ENCODE measurements around the gene VMAC. TPM values are rescaled to one million over a fixed set of nuclear protein-coding genes. Genes with fewer than 3 reads are reported as not detected.

Gene VMAC
- total RNA-seq, 2 experiments from 2014 or later, result 23.4 to 25.3 TPM

DNA sequence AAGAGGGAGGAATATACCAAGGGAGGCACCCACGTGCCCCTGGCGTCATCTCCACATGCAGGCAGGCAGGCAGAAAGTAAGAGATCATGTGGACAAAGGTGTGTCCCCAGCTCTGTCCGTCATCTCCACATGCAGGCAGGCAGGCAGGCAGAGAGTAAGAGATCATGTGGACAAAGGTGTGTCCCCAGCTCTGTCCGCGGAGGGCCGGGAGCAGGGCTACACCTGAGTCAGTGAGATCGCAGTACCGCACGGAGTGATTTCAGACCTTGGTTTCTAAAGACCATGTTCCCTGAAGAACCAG lies 31.6 kb downstream of the VMAC start:
- Mint-ChIP-seq H3K27me3 (no peaks in the 10 kb centered on the region), H3K9me3 (no peaks in the 10 kb centered on the region), H3K4me3 (no peak overlapping the region), H3K4me1 (ENCODE audit: low read depth) (no peaks in the 10 kb centered on the region), H3K27ac (no peak overlapping the region), H3K36me3 (ENCODE audit: low read depth) (peaks cover 88% of the 10 kb centered on the region)
- Histone ChIP-seq H3K4me3 (ENCODE audit: low read length) (no peak overlapping the region), H3K27me3 (ENCODE audit: control insufficient read depth in 1 of 2, insufficient read depth in 2 of 2, low read length in 2 of 2) (no peaks in the 10 kb centered on the region), H3K27ac (ENCODE audit: low read depth in 1 of 2, low read length in 2 of 2) (no peak overlapping the region), H3K36me3 (ENCODE audit: insufficient read depth, low read length) (peaks cover 87% of the 10 kb centered on the region), H3K4me1 (ENCODE audit: insufficient read depth, low read length) (no peaks in the 10 kb centered on the region), H3K9me3 (ENCODE audit: control insufficient read depth in 1 of 2, insufficient read depth in 1 of 2, low read length in 2 of 2) (no peaks in the 10 kb centered on the region)
- TF ChIP-seq, protein P1, sequence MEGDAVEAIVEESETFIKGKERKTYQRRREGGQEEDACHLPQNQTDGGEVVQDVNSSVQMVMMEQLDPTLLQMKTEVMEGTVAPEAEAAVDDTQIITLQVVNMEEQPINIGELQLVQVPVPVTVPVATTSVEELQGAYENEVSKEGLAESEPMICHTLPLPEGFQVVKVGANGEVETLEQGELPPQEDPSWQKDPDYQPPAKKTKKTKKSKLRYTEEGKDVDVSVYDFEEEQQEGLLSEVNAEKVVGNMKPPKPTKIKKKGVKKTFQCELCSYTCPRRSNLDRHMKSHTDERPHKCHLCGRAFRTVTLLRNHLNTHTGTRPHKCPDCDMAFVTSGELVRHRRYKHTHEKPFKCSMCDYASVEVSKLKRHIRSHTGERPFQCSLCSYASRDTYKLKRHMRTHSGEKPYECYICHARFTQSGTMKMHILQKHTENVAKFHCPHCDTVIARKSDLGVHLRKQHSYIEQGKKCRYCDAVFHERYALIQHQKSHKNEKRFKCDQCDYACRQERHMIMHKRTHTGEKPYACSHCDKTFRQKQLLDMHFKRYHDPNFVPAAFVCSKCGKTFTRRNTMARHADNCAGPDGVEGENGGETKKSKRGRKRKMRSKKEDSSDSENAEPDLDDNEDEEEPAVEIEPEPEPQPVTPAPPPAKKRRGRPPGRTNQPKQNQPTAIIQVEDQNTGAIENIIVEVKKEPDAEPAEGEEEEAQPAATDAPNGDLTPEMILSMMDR (IDR thresholded peaks at IDR 0.05), result no peak
- ChIA-PET CTCF (no interaction called here), POLR2A (interaction anchor here (1.7 to 1.9 kb wide), 3 partner anchors 16 to 33 kb away, joined by 3 to 5 read pairs (median 4); partner anchors contain the start of gene NDUFA11)
- ATAC-seq (ENCODE audit: poor library complexity) (no peak), DNase-seq (no peak)
- intact Hi-C loops (cut with DNase I, micrococcal nuclease), result no loop called here

DNA sequence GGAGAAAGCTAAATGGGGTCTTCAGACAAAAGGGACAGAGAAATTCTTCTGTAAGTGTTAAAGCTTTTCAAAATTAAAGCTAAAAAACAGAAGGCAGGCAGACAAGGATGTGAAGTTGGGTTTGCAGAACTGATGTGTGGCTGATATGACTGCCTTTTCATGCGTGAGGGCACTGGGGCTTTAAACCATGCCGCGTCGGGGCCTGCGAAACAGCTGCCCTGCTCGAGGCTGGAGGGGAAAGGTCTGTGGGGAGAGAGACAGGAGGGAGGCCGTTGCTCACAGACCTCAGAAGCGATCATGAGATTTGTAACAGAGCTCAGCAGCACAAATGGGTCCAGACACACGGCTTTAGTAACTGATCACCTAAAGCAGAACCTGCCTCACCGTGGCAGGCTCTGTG lies 32.9 kb downstream of the VMAC start:
- Histone ChIP-seq H3K9me3 (ENCODE audit: control insufficient read depth in 1 of 2, insufficient read depth in 1 of 2, low read length in 2 of 2) (no peaks in the 10 kb centered on the region), H3K27ac (ENCODE audit: low read depth in 1 of 2, low read length in 2 of 2) (no peak overlapping the region), H3K4me1 (ENCODE audit: insufficient read depth, low read length) (no peaks in the 10 kb centered on the region), H3K27me3 (ENCODE audit: control insufficient read depth in 1 of 2, insufficient read depth in 2 of 2, low read length in 2 of 2) (no peaks in the 10 kb centered on the region), H3K36me3 (ENCODE audit: insufficient read depth, low read length) (peaks cover 83% of the 10 kb centered on the region), H3K4me3 (ENCODE audit: low read length) (no peak overlapping the region)
- peaks cover 88% of the 10 kb centered on the region for H3K36me3 Mint-ChIP-seq (ENCODE audit: low read depth)
- H3K27me3 Mint-ChIP-seq, result no peaks in the 10 kb centered on the region
- intact Hi-C loops (cut with DNase I, micrococcal nuclease), result no loop called here
- TF ChIP-seq, protein P1 (IDR thresholded peaks at IDR 0.05), result no peak
- no peak overlapping the region for H3K4me3 Mint-ChIP-seq
- ATAC-seq (ENCODE audit: poor library complexity), result no peak
- H3K27ac Mint-ChIP-seq, result peak overlapping the region; percentile 50
- ChIA-PET CTCF (interaction anchor here (1.4 kb wide), 1 partner anchor 30 kb away, joined by 4 read pairs; no protein-coding TSS in a partner anchor), POLR2A (no interaction called here)
- no peaks in the 10 kb centered on the region for H3K4me1 Mint-ChIP-seq (ENCODE audit: low read depth)
- H3K9me3 Mint-ChIP-seq, result no peaks in the 10 kb centered on the region
- DNase-seq, result no peak

DNA sequence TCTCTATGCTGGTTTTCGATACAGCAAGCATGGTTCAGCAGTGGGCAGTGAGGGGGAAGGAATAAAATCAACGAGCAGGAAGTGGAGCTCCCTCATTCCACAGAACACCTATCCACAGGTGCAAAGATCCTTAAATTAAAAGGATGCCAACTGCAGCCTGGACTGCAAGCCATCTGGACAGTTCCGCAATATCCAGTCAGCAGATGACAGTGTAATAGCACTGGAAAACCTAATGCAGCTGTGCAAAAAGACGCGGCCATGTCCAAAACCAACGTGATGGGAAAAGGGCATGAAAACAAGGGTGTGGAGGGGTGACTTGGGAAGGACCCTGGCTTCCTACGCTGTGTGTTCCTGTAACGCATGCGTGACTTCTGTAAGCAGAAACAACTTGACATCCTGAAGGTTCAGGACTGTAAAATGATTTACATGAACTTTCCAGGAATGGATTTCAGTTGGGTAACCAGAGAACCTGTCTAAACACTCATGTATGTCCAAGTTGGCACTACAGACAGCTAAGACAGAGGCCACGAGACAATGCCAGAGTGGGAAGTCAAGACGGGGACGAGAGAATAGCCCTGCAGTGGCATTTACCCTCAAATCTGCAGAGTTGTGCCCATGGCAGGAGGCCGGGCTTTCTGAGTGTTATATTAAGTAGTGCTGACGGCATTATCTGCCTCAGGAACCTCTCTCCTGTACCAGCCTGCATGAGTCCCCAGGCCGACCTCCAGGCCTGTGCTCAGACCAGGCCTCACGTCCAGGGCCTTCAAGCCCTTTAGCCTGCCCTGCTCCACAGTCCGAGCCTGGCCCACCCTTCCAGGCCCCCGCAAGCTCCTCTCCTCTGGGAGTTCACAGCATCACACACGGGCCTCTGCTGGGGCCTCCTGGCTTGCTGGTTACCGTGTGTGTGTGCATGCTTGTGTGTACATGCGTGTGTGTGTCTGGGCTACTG lies 35.9 kb downstream of the VMAC start:
- DNase-seq, result no peak
- Histone ChIP-seq H3K4me1 (ENCODE audit: insufficient read depth, low read length) (peaks cover 9% of the 10 kb centered on the region), H3K9me3 (ENCODE audit: control insufficient read depth in 1 of 2, insufficient read depth in 1 of 2, low read length in 2 of 2) (no peaks in the 10 kb centered on the region), H3K4me3 (ENCODE audit: low read length) (no peak overlapping the region), H3K36me3 (ENCODE audit: insufficient read depth, low read length) (peaks cover 61% of the 10 kb centered on the region), H3K27ac (ENCODE audit: low read depth in 1 of 2, low read length in 2 of 2) (no peak overlapping the region), H3K27me3 (ENCODE audit: control insufficient read depth in 1 of 2, insufficient read depth in 2 of 2, low read length in 2 of 2) (no peaks in the 10 kb centered on the region)
- Mint-ChIP-seq H3K36me3 (ENCODE audit: low read depth) (peaks cover 76% of the 10 kb centered on the region), H3K9me3 (no peaks in the 10 kb centered on the region), H3K4me3 (no peak overlapping the region), H3K4me1 (ENCODE audit: low read depth) (peaks cover 11% of the 10 kb centered on the region), H3K27me3 (no peaks in the 10 kb centered on the region), H3K27ac (no peak overlapping the region)
- intact Hi-C loops (cut with DNase I, micrococcal nuclease), result no loop called here
- POLR2A ChIA-PET, result no interaction called here
- TF ChIP-seq, protein P1 (IDR thresholded peaks at IDR 0.05), result no peak
- CTCF ChIA-PET, result no interaction called here
- ATAC-seq (ENCODE audit: poor library complexity), result no peak

Data from CD4-positive, alpha-beta T cell (primary cell).